ENCODE results near the gene DLGAP1.

The DLGAP1 gene

GRCh38 chr18:4270016-4270415, 185.1 kb downstream of the DLGAP1 start:
- TF ChIP-seq CTCF (IDR thresholded peaks at IDR 0.05) = no peak
- Mint-ChIP-seq H3K27ac (no peak overlapping the region), H3K4me3 (no peak overlapping the region), H3K36me3 (ENCODE audit: low read depth) (no peaks in the 10 kb centered on the region), H3K27me3 (ENCODE audit: low read depth, poor library complexity) (no peaks in the 10 kb centered on the region), H3K4me1 (no peaks in the 10 kb centered on the region), H3K9me3 (no peaks in the 10 kb centered on the region)
- DNase-seq = no peak

GRCh38 chr18:4267641-4268040, 187.5 kb downstream of the DLGAP1 start:
- Mint-ChIP-seq H3K27ac (no peak overlapping the region), H3K4me3 (no peak overlapping the region), H3K9me3 (no peaks in the 10 kb centered on the region), H3K27me3 (ENCODE audit: low read depth, poor library complexity) (peaks cover 3% of the 10 kb centered on the region), H3K36me3 (ENCODE audit: low read depth) (no peaks in the 10 kb centered on the region), H3K4me1 (no peaks in the 10 kb centered on the region)
- no peak for TF ChIP-seq CTCF (IDR thresholded peaks at IDR 0.05)
- DNase-seq = no peak

- Mint-ChIP-seq H3K4me3 (no peak overlapping the region), H3K27me3 (ENCODE audit: low read depth, poor library complexity) (peaks cover 3% of the 10 kb centered on the region), H3K4me1 (no peaks in the 10 kb centered on the region), H3K9me3 (no peaks in the 10 kb centered on the region), H3K36me3 (ENCODE audit: low read depth) (no peaks in the 10 kb centered on the region), H3K27ac (no peak overlapping the region)
- no peak for TF ChIP-seq CTCF (IDR thresholded peaks at IDR 0.05)
- DNase-seq = no peak
These were observed 190.7 kb downstream of the DLGAP1 start for GRCh38 chr18:4264347-4264791.

GRCh38 chr18:4260107-4260506, 195.0 kb downstream of the DLGAP1 start:
- Mint-ChIP-seq H3K27me3 (ENCODE audit: low read depth, poor library complexity) (peaks cover 3% of the 10 kb centered on the region), H3K4me3 (no peak overlapping the region), H3K9me3 (no peaks in the 10 kb centered on the region), H3K27ac (no peak overlapping the region), H3K36me3 (ENCODE audit: low read depth) (no peaks in the 10 kb centered on the region), H3K4me1 (no peaks in the 10 kb centered on the region)
- no peak for DNase-seq
- no peak for TF ChIP-seq CTCF (IDR thresholded peaks at IDR 0.05)

GRCh38 chr18:4256766-4257417, 198.2 kb downstream of the DLGAP1 start:
- no peak overlapping the region for H3K27ac Mint-ChIP-seq
- H3K4me1 Mint-ChIP-seq = no peaks in the 10 kb centered on the region
- H3K27me3 Mint-ChIP-seq (ENCODE audit: low read depth, poor library complexity) = no peaks in the 10 kb centered on the region

More at GRCh38 chr18:4256766-4257417, 198.2 kb downstream of the DLGAP1 start:
- H3K9me3 Mint-ChIP-seq = no peaks in the 10 kb centered on the region
- TF ChIP-seq CTCF (IDR thresholded peaks at IDR 0.05) = no peak
- DNase-seq = no peak
- H3K4me3 Mint-ChIP-seq = no peak overlapping the region
- H3K36me3 Mint-ChIP-seq (ENCODE audit: low read depth) = no peaks in the 10 kb centered on the region

Measured in nephron progenitor cell (in vitro differentiated cells).